SK-N-SH (cell line): ENCODE measurements around the gene GCN1. TPM values are rescaled to one million over a fixed set of nuclear protein-coding genes. Genes with fewer than 3 reads are reported as not detected.

Experiments
- CTCF ChIA-PET: fragments of 300-600, 350-600 bp; formaldehyde crosslinking; extraction: SDS; loops from one replicate; lab custom pipeline; 2021; lab: Yijun Ruan, JAX
- POLR2A ChIA-PET: fragments of 350-600 bp; sonication (Branson Sonifier 250); formaldehyde crosslinking; extraction: SDS; loops from one replicate; lab custom pipeline; 2020; ENCODE audit warnings: antibody characterized with exemption, inconsistent platforms; lab: Yijun Ruan, JAX
- DNase-seq: peaks from one replicate; pipeline ENCODE4 v3.0.0; 2012
- H2AFZ ChIP-seq: fragments of 200-600 bp; sonication (generic); 2 replicates; pipeline ENCODE4 v1.8.1; 2016; ENCODE audit warnings: antibody characterized with exemption, mild to moderate bottlenecking, low read depth
- H3F3A ChIP-seq: fragments of 200-600 bp; sonication (generic); replicated peaks from 2 replicates; pipeline ENCODE3; 2016; ENCODE audit warnings: antibody characterized with exemption, mild to moderate bottlenecking; ENCODE audit not compliant: insufficient read depth
- H3K27ac ChIP-seq, 2 experiments: fragments of 200-500 bp in 1 of 2; fragments of 200-600 bp in 1 of 2; sonication (Bioruptor generic) in 1 of 2; sonication (generic), shearing (Covaris generic) in 1 of 2; 2 replicates each; pipeline versions ENCODE4 v1.5.1 to v1.6.1; 2014 to 2016; ENCODE audit warnings: low read depth in 2 of 2, inconsistent platforms in 1 of 2, low read length in 1 of 2, mild to moderate bottlenecking in 1 of 2, mixed read lengths in 1 of 2
- H3K27me3 ChIP-seq: fragments of 200-600 bp; sonication (generic), shearing (Covaris generic); 2 replicates; pipeline ENCODE4 v1.6.1; 2016; ENCODE audit warnings: mixed run types; ENCODE audit not compliant: insufficient read depth
- H3K36me3 ChIP-seq, 2 experiments: fragments of 200-500 bp in 1 of 2; fragments of 200-600 bp in 1 of 2; sonication (Bioruptor generic) in 1 of 2; sonication (generic) in 1 of 2; replicated peaks in 1 of 2; 2 replicates each; pipeline versions ENCODE3 to v1.5.1; 2014 to 2016; ENCODE audit warnings: low read length in 1 of 2, mild to moderate bottlenecking in 1 of 2; ENCODE audit not compliant: insufficient read depth in 2 of 2, control insufficient read depth in 1 of 2
- H3K4me1 ChIP-seq, 2 experiments: fragments of 200-500 bp in 1 of 2; fragments of 200-600 bp in 1 of 2; sonication (Bioruptor generic) in 1 of 2; sonication (generic), shearing (Covaris generic) in 1 of 2; 2 replicates each; pipeline versions ENCODE4 v1.5.1 to v1.6.1; 2014 to 2016; ENCODE audit warnings: low read depth in 1 of 2, low read length in 1 of 2, mixed run types in 1 of 2; ENCODE audit not compliant: insufficient read depth in 2 of 2, control insufficient read depth in 1 of 2
- H3K4me2 ChIP-seq: fragments of 200-600 bp; sonication (generic), shearing (Covaris generic); 2 replicates; pipeline ENCODE4 v1.6.1; 2017; ENCODE audit warnings: mixed run types
- H3K4me3 ChIP-seq, 2 experiments: fragments of 200-500 bp in 1 of 2; fragments of 200-600 bp in 1 of 2; sonication (Bioruptor generic) in 1 of 2; sonication (generic), shearing (Covaris generic) in 1 of 2; 2 replicates each; pipeline versions ENCODE4 v1.5.1 to v1.8.1; 2014 to 2016; ENCODE audit warnings: low read depth in 2 of 2, inconsistent platforms in 1 of 2, low read length in 1 of 2, mild to moderate bottlenecking in 1 of 2, mixed read lengths in 1 of 2, moderate library complexity in 1 of 2
- H3K79me2 ChIP-seq: fragments of 200-600 bp; sonication (generic); 2 replicates; pipeline ENCODE4 v1.8.1; 2017; ENCODE audit warnings: mild to moderate bottlenecking; ENCODE audit not compliant: insufficient read depth
- H3K9ac ChIP-seq: fragments of 200-600 bp; sonication (generic); 2 replicates; pipeline ENCODE4 v1.6.1; 2017; ENCODE audit warnings: mixed run types
- H3K9me2 ChIP-seq: fragments of 200-600 bp; sonication (generic); 2 replicates; pipeline ENCODE4 v1.6.1; 2017; ENCODE audit warnings: mixed run types
- H3K9me3 ChIP-seq: fragments of 200-600 bp; sonication (generic); 2 replicates; pipeline ENCODE4 v1.6.1; 2017; ENCODE audit warnings: mixed run types, mild to moderate bottlenecking, moderate library complexity
- H4K20me1 ChIP-seq: fragments of 200-600 bp; sonication (generic); 2 replicates; pipeline ENCODE4 v1.6.1; 2017; ENCODE audit warnings: mild to moderate bottlenecking, mixed run types; ENCODE audit not compliant: insufficient read depth
- ELF1 ChIP-seq: IDR thresholded peaks from 2 replicates; pipeline ENCODE4 v1.4.0; 2012
- EP300 ChIP-seq, 2 experiments: IDR thresholded peaks; 2 replicates each; pipeline versions ENCODE4 v1.4.0 to v1.6.1; 2012; ENCODE audit warnings: borderline replicate concordance in 1 of 2, low read depth in 1 of 2, low read length in 1 of 2
- FOXM1 ChIP-seq: IDR thresholded peaks from 2 replicates; pipeline ENCODE4 v1.4.0; 2012; ENCODE audit warnings: low read depth, mild to moderate bottlenecking
- GATA2 ChIP-seq: sonication (generic); formaldehyde crosslinking; IDR thresholded peaks from 2 replicates; pipeline ENCODE4 v1.5.0; 2020; ENCODE audit warnings: mild to moderate bottlenecking, missing genetic modification reagents
- JUND ChIP-seq: IDR thresholded peaks from 2 replicates; pipeline ENCODE4 v1.4.0; 2012
- NFIC ChIP-seq: IDR thresholded peaks from 2 replicates; pipeline ENCODE4 v1.4.0; 2012; ENCODE audit warnings: borderline replicate concordance
- RXRA ChIP-seq: IDR thresholded peaks from 2 replicates; pipeline ENCODE4 v1.4.0; 2012; ENCODE audit warnings: low read depth, mild to moderate bottlenecking, borderline replicate concordance
- SMC3 ChIP-seq: IDR thresholded peaks from 2 replicates; pipeline ENCODE4 v1.6.1; 2012; ENCODE audit warnings: low read depth, low read length, improper control_type of control experiment
- TAF1 ChIP-seq: IDR thresholded peaks from 2 replicates; pipeline ENCODE4 v1.6.1; 2012; ENCODE audit warnings: low read depth, mild to moderate bottlenecking, low read length, moderate library complexity, borderline replicate concordance
- TCF12 ChIP-seq: IDR thresholded peaks from 2 replicates; pipeline ENCODE4 v1.4.0; 2012
- WGBS: methylation state at CpG from one replicate; pipeline ENCODE4 v1.1.6; 2017; ENCODE audit warnings: low lambda C conversion rate; 5-methylcytosine and 5-hydroxymethylcytosine counted together
- polyA plus RNA-seq, 3 experiments: library from polyadenylated mRNA; depleted of rRNA; stranded (reverse); fragments of >200 nt; gene quantifications; 2 replicates each; pipeline ENCODE4 v1.2.3, GENCODE V29; 2012
- TF ChIP-seq, protein P1 (sequence below): fragments of 150-350 bp; IDR thresholded peaks from 2 replicates; pipeline ENCODE4 v1.6.1; 2016; ENCODE audit warnings: mild to moderate bottlenecking, low read depth, low read length
- TF ChIP-seq, protein P2 (sequence below): fragments of 150-350 bp; IDR thresholded peaks from 2 replicates; pipeline ENCODE4 v1.6.1; 2017; ENCODE audit warnings: antibody characterized with exemption, low read length, low read depth, borderline replicate concordance
- TF ChIP-seq, protein P3 (sequence below): fragments of 200-600 bp; sonication (generic); IDR thresholded peaks from 2 replicates; pipeline ENCODE4 v1.6.1; 2017; ENCODE audit warnings: antibody characterized with exemption, mild to moderate bottlenecking, moderate library complexity
- TF ChIP-seq, protein P4 (sequence below): IDR thresholded peaks from 2 replicates; pipeline ENCODE4 v1.4.0; 2012; ENCODE audit warnings: low read depth, borderline replicate concordance
- TF ChIP-seq, protein P5 (sequence below): IDR thresholded peaks from 2 replicates; pipeline ENCODE4; 2012
- TF ChIP-seq, protein P6 (sequence below): IDR thresholded peaks from 2 replicates; pipeline ENCODE4 v1.4.0; 2012; ENCODE audit warnings: low read depth, borderline replicate concordance

Gene GCN1, protein sequence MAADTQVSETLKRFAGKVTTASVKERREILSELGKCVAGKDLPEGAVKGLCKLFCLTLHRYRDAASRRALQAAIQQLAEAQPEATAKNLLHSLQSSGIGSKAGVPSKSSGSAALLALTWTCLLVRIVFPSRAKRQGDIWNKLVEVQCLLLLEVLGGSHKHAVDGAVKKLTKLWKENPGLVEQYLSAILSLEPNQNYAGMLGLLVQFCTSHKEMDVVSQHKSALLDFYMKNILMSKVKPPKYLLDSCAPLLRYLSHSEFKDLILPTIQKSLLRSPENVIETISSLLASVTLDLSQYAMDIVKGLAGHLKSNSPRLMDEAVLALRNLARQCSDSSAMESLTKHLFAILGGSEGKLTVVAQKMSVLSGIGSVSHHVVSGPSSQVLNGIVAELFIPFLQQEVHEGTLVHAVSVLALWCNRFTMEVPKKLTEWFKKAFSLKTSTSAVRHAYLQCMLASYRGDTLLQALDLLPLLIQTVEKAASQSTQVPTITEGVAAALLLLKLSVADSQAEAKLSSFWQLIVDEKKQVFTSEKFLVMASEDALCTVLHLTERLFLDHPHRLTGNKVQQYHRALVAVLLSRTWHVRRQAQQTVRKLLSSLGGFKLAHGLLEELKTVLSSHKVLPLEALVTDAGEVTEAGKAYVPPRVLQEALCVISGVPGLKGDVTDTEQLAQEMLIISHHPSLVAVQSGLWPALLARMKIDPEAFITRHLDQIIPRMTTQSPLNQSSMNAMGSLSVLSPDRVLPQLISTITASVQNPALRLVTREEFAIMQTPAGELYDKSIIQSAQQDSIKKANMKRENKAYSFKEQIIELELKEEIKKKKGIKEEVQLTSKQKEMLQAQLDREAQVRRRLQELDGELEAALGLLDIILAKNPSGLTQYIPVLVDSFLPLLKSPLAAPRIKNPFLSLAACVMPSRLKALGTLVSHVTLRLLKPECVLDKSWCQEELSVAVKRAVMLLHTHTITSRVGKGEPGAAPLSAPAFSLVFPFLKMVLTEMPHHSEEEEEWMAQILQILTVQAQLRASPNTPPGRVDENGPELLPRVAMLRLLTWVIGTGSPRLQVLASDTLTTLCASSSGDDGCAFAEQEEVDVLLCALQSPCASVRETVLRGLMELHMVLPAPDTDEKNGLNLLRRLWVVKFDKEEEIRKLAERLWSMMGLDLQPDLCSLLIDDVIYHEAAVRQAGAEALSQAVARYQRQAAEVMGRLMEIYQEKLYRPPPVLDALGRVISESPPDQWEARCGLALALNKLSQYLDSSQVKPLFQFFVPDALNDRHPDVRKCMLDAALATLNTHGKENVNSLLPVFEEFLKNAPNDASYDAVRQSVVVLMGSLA (N-terminal part only)
- 41.2 and 54.4 TPM in 2 replicates for polyA plus RNA-seq (2012; rRNA removed)
- polyA plus RNA-seq (2012; cell fraction: cytosol; rRNA removed), result 17.0 and 20.0 TPM in 2 replicates
- polyA plus RNA-seq (2012; cell fraction: nucleus; rRNA removed), result 224 and 236 TPM in 2 replicates

DNA sequence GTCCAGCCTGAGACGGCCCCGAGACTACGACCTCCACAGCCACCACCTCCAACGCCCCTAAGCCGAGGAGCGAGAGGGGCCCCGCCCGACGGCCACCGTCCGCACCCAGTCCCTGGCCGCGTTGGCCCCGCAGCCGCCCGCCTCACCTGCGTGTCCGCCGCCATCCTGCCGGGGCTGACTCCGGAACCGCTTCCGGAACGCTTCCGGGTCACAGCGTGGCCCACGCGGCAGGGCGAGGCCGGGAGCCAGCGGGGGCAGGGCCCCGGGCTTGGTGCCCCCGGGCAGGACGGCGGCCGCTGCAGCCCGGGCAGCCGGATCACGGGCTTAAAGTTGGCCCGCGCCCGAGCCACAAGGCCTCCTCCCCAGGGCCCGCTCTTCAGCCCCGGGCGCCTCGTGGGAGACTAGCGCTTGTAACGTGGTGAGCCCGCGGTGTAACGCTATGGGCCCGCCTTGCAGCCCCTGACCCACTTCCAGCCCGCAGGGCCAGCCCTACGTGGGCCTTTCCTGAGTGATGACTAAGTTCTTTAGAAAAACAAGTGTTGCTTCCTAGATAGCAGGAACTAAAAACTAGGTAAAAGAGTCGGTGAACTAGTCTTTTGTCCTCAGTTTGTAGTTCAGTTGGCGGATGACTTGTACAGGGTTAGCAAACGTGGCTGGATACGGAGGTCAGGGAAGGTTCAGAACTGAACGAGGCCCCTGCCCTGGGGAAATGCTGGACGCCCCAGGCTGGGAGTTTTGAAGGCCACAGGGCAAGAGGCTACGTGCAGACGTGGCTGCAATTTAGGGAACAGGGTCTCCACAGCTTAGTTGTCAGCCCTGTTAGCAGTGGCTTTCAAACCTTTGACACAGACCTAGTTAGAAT is at the start of gene GCN1:
GCN1 (minus strand) TSS at position 182 of the 862 bp plus-strand sequence; CDS start at position 164, 18 bp downstream.
- ChIA-PET POLR2A (interaction anchor here (0.5 to 1.1 kb wide), 2 partner anchors 20 to 78 kb away, joined by 3 read pairs; no protein-coding TSS in a partner anchor), CTCF (interaction anchor here (1.7 kb wide), 1 partner anchor 34 kb away, joined by 8 read pairs; no protein-coding TSS in a partner anchor)
- H2AFZ ChIP-seq, result peak within 1 kb of the TSS; percentile 73
- peak within 1 kb of the TSS; percentile 83 for H3K4me2 ChIP-seq
- peaks cover 23 to 35% of the 10 kb centered on the region in 2 experiments for H3K4me1 ChIP-seq
- H3K9me3 ChIP-seq, result no peaks in the 10 kb centered on the region
- H3K79me2 ChIP-seq, result peaks cover 99% of the 10 kb centered on the region
- no peaks in the 10 kb centered on the region for H3K9me2 ChIP-seq
- 9% methylated on average over 25 of the region's 62 CpGs for WGBS
- H3F3A ChIP-seq, result peaks cover 52% of the 10 kb centered on the region
- H3K4me3 ChIP-seq, result peak within 1 kb of the TSS; percentile 67 to 88
- H3K27me3 ChIP-seq, result no peaks in the 10 kb centered on the region
- H3K36me3 ChIP-seq, result peaks cover 54 to 58% of the 10 kb centered on the region in 2 experiments
- DNase-seq, result peak; percentile 94
- H4K20me1 ChIP-seq, result peaks cover 39% of the 10 kb centered on the region
- H3K9ac ChIP-seq, result peak within 1 kb of the TSS; percentile 92
- peak within 1 kb of the TSS; percentile 86 to 93 for H3K27ac ChIP-seq
- TF ChIP-seq NFIC, result peak; percentile 41; the same call in 1 of the 2 replicates
- no peak; a peak in 1 of 4 replicates for TF ChIP-seq EP300 (IDR thresholded peaks at IDR 0.05; ENCODE audit: borderline replicate concordance in 1 of 2, low read depth in 1 of 2, low read length in 1 of 2)
- TF ChIP-seq RXRA, result no peak
- TF ChIP-seq, protein P1, sequence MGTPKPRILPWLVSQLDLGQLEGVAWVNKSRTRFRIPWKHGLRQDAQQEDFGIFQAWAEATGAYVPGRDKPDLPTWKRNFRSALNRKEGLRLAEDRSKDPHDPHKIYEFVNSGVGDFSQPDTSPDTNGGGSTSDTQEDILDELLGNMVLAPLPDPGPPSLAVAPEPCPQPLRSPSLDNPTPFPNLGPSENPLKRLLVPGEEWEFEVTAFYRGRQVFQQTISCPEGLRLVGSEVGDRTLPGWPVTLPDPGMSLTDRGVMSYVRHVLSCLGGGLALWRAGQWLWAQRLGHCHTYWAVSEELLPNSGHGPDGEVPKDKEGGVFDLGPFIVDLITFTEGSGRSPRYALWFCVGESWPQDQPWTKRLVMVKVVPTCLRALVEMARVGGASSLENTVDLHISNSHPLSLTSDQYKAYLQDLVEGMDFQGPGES, result no peak
- TF ChIP-seq FOXM1, result no peak
- TF ChIP-seq, protein P2, sequence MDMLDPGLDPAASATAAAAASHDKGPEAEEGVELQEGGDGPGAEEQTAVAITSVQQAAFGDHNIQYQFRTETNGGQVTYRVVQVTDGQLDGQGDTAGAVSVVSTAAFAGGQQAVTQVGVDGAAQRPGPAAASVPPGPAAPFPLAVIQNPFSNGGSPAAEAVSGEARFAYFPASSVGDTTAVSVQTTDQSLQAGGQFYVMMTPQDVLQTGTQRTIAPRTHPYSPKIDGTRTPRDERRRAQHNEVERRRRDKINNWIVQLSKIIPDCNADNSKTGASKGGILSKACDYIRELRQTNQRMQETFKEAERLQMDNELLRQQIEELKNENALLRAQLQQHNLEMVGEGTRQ, result no peak
- no peak; the same call in 1 of the 2 replicates for TF ChIP-seq JUND
- TF ChIP-seq, protein P3, sequence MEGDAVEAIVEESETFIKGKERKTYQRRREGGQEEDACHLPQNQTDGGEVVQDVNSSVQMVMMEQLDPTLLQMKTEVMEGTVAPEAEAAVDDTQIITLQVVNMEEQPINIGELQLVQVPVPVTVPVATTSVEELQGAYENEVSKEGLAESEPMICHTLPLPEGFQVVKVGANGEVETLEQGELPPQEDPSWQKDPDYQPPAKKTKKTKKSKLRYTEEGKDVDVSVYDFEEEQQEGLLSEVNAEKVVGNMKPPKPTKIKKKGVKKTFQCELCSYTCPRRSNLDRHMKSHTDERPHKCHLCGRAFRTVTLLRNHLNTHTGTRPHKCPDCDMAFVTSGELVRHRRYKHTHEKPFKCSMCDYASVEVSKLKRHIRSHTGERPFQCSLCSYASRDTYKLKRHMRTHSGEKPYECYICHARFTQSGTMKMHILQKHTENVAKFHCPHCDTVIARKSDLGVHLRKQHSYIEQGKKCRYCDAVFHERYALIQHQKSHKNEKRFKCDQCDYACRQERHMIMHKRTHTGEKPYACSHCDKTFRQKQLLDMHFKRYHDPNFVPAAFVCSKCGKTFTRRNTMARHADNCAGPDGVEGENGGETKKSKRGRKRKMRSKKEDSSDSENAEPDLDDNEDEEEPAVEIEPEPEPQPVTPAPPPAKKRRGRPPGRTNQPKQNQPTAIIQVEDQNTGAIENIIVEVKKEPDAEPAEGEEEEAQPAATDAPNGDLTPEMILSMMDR, result no peak
- TF ChIP-seq ELF1, result peak; percentile 68; the same call in 1 of the 2 replicates
- no peak for TF ChIP-seq TCF12
- TF ChIP-seq SMC3, result no peak
- TF ChIP-seq, protein P4, sequence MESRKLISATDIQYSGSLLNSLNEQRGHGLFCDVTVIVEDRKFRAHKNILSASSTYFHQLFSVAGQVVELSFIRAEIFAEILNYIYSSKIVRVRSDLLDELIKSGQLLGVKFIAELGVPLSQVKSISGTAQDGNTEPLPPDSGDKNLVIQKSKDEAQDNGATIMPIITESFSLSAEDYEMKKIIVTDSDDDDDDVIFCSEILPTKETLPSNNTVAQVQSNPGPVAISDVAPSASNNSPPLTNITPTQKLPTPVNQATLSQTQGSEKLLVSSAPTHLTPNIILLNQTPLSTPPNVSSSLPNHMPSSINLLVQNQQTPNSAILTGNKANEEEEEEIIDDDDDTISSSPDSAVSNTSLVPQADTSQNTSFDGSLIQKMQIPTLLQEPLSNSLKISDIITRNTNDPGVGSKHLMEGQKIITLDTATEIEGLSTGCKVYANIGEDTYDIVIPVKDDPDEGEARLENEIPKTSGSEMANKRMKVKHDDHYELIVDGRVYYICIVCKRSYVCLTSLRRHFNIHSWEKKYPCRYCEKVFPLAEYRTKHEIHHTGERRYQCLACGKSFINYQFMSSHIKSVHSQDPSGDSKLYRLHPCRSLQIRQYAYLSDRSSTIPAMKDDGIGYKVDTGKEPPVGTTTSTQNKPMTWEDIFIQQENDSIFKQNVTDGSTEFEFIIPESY, result no peak
- TF ChIP-seq, protein P5, sequence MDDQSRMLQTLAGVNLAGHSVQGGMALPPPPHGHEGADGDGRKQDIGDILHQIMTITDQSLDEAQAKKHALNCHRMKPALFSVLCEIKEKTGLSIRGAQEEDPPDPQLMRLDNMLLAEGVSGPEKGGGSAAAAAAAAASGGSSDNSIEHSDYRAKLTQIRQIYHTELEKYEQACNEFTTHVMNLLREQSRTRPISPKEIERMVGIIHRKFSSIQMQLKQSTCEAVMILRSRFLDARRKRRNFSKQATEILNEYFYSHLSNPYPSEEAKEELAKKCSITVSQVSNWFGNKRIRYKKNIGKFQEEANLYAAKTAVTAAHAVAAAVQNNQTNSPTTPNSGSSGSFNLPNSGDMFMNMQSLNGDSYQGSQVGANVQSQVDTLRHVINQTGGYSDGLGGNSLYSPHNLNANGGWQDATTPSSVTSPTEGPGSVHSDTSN, result no peak
- peak; percentile 89 for TF ChIP-seq TAF1
- TF ChIP-seq, protein P6, sequence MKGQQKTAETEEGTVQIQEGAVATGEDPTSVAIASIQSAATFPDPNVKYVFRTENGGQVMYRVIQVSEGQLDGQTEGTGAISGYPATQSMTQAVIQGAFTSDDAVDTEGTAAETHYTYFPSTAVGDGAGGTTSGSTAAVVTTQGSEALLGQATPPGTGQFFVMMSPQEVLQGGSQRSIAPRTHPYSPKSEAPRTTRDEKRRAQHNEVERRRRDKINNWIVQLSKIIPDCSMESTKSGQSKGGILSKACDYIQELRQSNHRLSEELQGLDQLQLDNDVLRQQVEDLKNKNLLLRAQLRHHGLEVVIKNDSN, result peak; percentile 37; the same call in 1 of the 2 replicates
- no peak for TF ChIP-seq GATA2 (CRISPR knock-in tag)
